HEK293 (cell line): ENCODE measurements around the gene PDE9A.

Experiments used
- ATF2 ChIP-seq: fragments of 450-650 bp; formaldehyde crosslinking; IDR thresholded peaks from 2 replicates; pipeline ENCODE4 v1.5.1; 2016; ENCODE audit warnings: missing biosample characterization, missing genetic modification characterization, low read depth
- BCL11A ChIP-seq: fragments of 450-650 bp; formaldehyde crosslinking; IDR thresholded peaks from 2 replicates; pipeline ENCODE4 v1.5.1; 2016; ENCODE audit warnings: low read depth, missing biosample characterization, missing genetic modification characterization
- BCL6B ChIP-seq: fragments of 450-650 bp; formaldehyde crosslinking; IDR thresholded peaks from 2 replicates; pipeline ENCODE4 v1.5.1; 2017; ENCODE audit warnings: missing biosample characterization, missing genetic modification characterization
- EGR2 ChIP-seq: fragments of 450-650 bp; formaldehyde crosslinking; IDR thresholded peaks from 2 replicates; pipeline ENCODE4 v1.5.1; 2016; ENCODE audit warnings: low read depth, missing biosample characterization, missing genetic modification characterization
- GLI2 ChIP-seq: fragments of 450-650 bp; formaldehyde crosslinking; IDR thresholded peaks from 2 replicates; pipeline ENCODE4; 2017; ENCODE audit warnings: missing biosample characterization, missing genetic modification characterization, low read depth, borderline replicate concordance
- HOXA7 ChIP-seq: sonication (generic); formaldehyde crosslinking; IDR thresholded peaks from 2 replicates; pipeline ENCODE4 v1.8.1; 2022; ENCODE audit warnings: missing genetic modification reagents, borderline replicate concordance
- HOXC10 ChIP-seq: sonication (generic); formaldehyde crosslinking; IDR thresholded peaks from 2 replicates; pipeline ENCODE4 v1.8.1; 2023; ENCODE audit warnings: mild to moderate bottlenecking, missing genetic modification reagents
- PRDM1 ChIP-seq: fragments of 450-650 bp; formaldehyde crosslinking; IDR thresholded peaks from 2 replicates; pipeline ENCODE4; 2016; ENCODE audit warnings: missing biosample characterization, missing genetic modification characterization
- PRDM4 ChIP-seq: fragments of 450-650 bp; formaldehyde crosslinking; IDR thresholded peaks from 2 replicates; pipeline ENCODE4 v1.5.1; 2017; ENCODE audit warnings: missing biosample characterization, missing genetic modification characterization
- REPIN1 ChIP-seq: fragments of 450-650 bp; formaldehyde crosslinking; IDR thresholded peaks from 2 replicates; pipeline ENCODE4 v1.5.1; 2017; ENCODE audit warnings: missing biosample characterization, missing genetic modification characterization, low read depth
- SALL2 ChIP-seq: fragments of 450-650 bp; formaldehyde crosslinking; IDR thresholded peaks from 2 replicates; pipeline ENCODE4 v1.5.0; 2017; ENCODE audit warnings: missing biosample characterization, mild to moderate bottlenecking, missing genetic modification characterization, borderline replicate concordance
- SCRT2 ChIP-seq: fragments of 450-650 bp; formaldehyde crosslinking; IDR thresholded peaks from 2 replicates; pipeline ENCODE4 v1.5.1; 2016; ENCODE audit warnings: missing biosample characterization, missing genetic modification characterization
- ZNF114 ChIP-seq: fragments of 450-650 bp; formaldehyde crosslinking; IDR thresholded peaks from 2 replicates; pipeline ENCODE4 v1.5.0; 2017; ENCODE audit warnings: missing biosample characterization, missing genetic modification characterization
- ZNF121 ChIP-seq: fragments of 450-650 bp; formaldehyde crosslinking; IDR thresholded peaks from 2 replicates; pipeline ENCODE4 v1.5.1; 2016; ENCODE audit warnings: missing biosample characterization, missing genetic modification characterization
- ZNF157 ChIP-seq: fragments of 450-650 bp; formaldehyde crosslinking; IDR thresholded peaks from 2 replicates; pipeline ENCODE4 v1.5.1; 2016; ENCODE audit warnings: missing biosample characterization, missing genetic modification characterization
- ZNF169 ChIP-seq: fragments of 450-650 bp; formaldehyde crosslinking; IDR thresholded peaks from 2 replicates; pipeline ENCODE4 v1.5.1; 2016; ENCODE audit warnings: missing biosample characterization, missing genetic modification characterization
- ZNF211 ChIP-seq: fragments of 450-650 bp; formaldehyde crosslinking; IDR thresholded peaks from 2 replicates; pipeline ENCODE4 v1.5.1; 2016; ENCODE audit warnings: low read depth, missing biosample characterization, missing genetic modification characterization
- ZNF266 ChIP-seq: fragments of 450-650 bp; formaldehyde crosslinking; IDR thresholded peaks from 2 replicates; pipeline ENCODE4 v1.5.1; 2016; ENCODE audit warnings: missing biosample characterization, missing genetic modification characterization, low read depth
- ZNF302 ChIP-seq: fragments of 450-650 bp; formaldehyde crosslinking; IDR thresholded peaks from 2 replicates; pipeline ENCODE4 v1.5.1; 2016; ENCODE audit warnings: missing biosample characterization, missing genetic modification characterization, low read depth
- ZNF311 ChIP-seq: fragments of 450-650 bp; formaldehyde crosslinking; IDR thresholded peaks from 2 replicates; pipeline ENCODE4 v1.5.1; 2017; ENCODE audit warnings: missing biosample characterization, missing genetic modification characterization, borderline replicate concordance
- ZNF324 ChIP-seq: fragments of 450-650 bp; formaldehyde crosslinking; IDR thresholded peaks from 2 replicates; pipeline ENCODE4 v1.5.1; 2016; ENCODE audit warnings: missing biosample characterization, missing genetic modification characterization
- ZNF391 ChIP-seq: fragments of 450-650 bp; formaldehyde crosslinking; IDR thresholded peaks from 2 replicates; pipeline ENCODE4 v1.5.1; 2016; ENCODE audit warnings: low read depth, missing biosample characterization, missing genetic modification characterization, borderline replicate concordance
- ZNF398 ChIP-seq: fragments of 450-650 bp; formaldehyde crosslinking; IDR thresholded peaks from 2 replicates; pipeline ENCODE4 v1.5.1; 2017; ENCODE audit warnings: missing biosample characterization, missing genetic modification characterization
- ZNF510 ChIP-seq: fragments of 450-650 bp; formaldehyde crosslinking; IDR thresholded peaks from 2 replicates; pipeline ENCODE4 v1.5.1; 2018; ENCODE audit warnings: mild to moderate bottlenecking, missing genetic modification characterization, missing biosample characterization; ENCODE audit not compliant: insufficient replicate concordance
- ZNF514 ChIP-seq: fragments of 450-650 bp; formaldehyde crosslinking; IDR thresholded peaks from 2 replicates; pipeline ENCODE4 v1.5.1; 2016; ENCODE audit warnings: missing biosample characterization, missing genetic modification characterization
- ZNF530 ChIP-seq: fragments of 450-650 bp; formaldehyde crosslinking; IDR thresholded peaks from 2 replicates; pipeline ENCODE4 v1.5.1; 2016; ENCODE audit warnings: low read depth, missing biosample characterization, missing genetic modification characterization
- ZNF544 ChIP-seq: fragments of 450-650 bp; formaldehyde crosslinking; IDR thresholded peaks from 2 replicates; pipeline ENCODE4 v1.5.0; 2017; ENCODE audit warnings: missing biosample characterization, missing genetic modification characterization
- ZNF596 ChIP-seq: fragments of 450-650 bp; IDR thresholded peaks from 2 replicates; pipeline ENCODE4 v1.5.0; 2018; ENCODE audit warnings: missing biosample characterization, mild to moderate bottlenecking, missing genetic modification characterization, moderate library complexity
- ZNF600 ChIP-seq: fragments of 450-650 bp; formaldehyde crosslinking; IDR thresholded peaks from 2 replicates; pipeline ENCODE4 v1.5.1; 2016; ENCODE audit warnings: missing biosample characterization, missing genetic modification characterization
- ZNF670 ChIP-seq: fragments of 450-650 bp; formaldehyde crosslinking; IDR thresholded peaks from 2 replicates; pipeline ENCODE4 v1.5.1; 2016; ENCODE audit warnings: missing biosample characterization, missing genetic modification characterization, low read depth
- ZNF677 ChIP-seq: fragments of 450-650 bp; IDR thresholded peaks from 2 replicates; pipeline ENCODE4 v1.5.0; 2018; ENCODE audit warnings: missing biosample characterization, mild to moderate bottlenecking, missing genetic modification characterization, moderate library complexity
- ZNF704 ChIP-seq: fragments of 450-650 bp; formaldehyde crosslinking; IDR thresholded peaks from 2 replicates; pipeline ENCODE4 v1.5.1; 2016; ENCODE audit warnings: missing biosample characterization, missing genetic modification characterization
- ZSCAN30 ChIP-seq: fragments of 450-650 bp; IDR thresholded peaks from 2 replicates; pipeline ENCODE4 v1.5.1; 2018; ENCODE audit warnings: missing biosample characterization, mild to moderate bottlenecking, missing genetic modification characterization, moderate library complexity

Gene PDE9A

GRCh38 chr21:42654179-42654912, 925 bp downstream of the PDE9A start (continued):
- peak; percentile 60; the same call in 1 of the 2 replicates for TF ChIP-seq ZNF398
- TF ChIP-seq ZNF510 = no peak
- TF ChIP-seq ZNF670 (tag by site-specific recombination) = no peak
- no peak for TF ChIP-seq ZNF514 (tag by site-specific recombination)
- no peak for TF ChIP-seq ATF2
- no peak for TF ChIP-seq ZSCAN30 (tag by site-specific recombination)
- TF ChIP-seq PRDM4 (tag by site-specific recombination) = peak; percentile 78
- no peak for TF ChIP-seq ZNF596 (tag by site-specific recombination)
- no peak for TF ChIP-seq ZNF302 (tag by site-specific recombination)
- no peak for TF ChIP-seq SCRT2 (tag by site-specific recombination)
- TF ChIP-seq ZNF600 = no peak
- TF ChIP-seq ZNF266 (tag by site-specific recombination) = no peak
- no peak for TF ChIP-seq GLI2
- no peak; the same call in none of the 2 replicates for TF ChIP-seq EGR2 (tag by site-specific recombination)
- TF ChIP-seq ZNF544 (tag by site-specific recombination) = no peak
- no peak for TF ChIP-seq SALL2
- no peak for TF ChIP-seq HOXA7 (CRISPR knock-in tag)
- no peak for TF ChIP-seq ZNF114 (tag by site-specific recombination)
- no peak for TF ChIP-seq BCL6B (tag by site-specific recombination)
- no peak for TF ChIP-seq REPIN1
- no peak for TF ChIP-seq ZNF530 (tag by site-specific recombination)
- TF ChIP-seq ZNF169 = no peak
- no peak for TF ChIP-seq ZNF677 (tag by site-specific recombination)
- TF ChIP-seq ZNF121 (tag by site-specific recombination) = no peak
- TF ChIP-seq ZNF211 (tag by site-specific recombination) = no peak
- TF ChIP-seq HOXC10 = no peak
- TF ChIP-seq ZNF311 (tag by site-specific recombination) = no peak
- TF ChIP-seq BCL11A = no peak; the same call in 1 of the 2 replicates
- no peak for TF ChIP-seq ZNF324
- TF ChIP-seq ZNF157 (tag by site-specific recombination) = no peak
- no peak for TF ChIP-seq ZNF391 (tag by site-specific recombination)
- TF ChIP-seq ZNF704 (tag by site-specific recombination) = no peak
- TF ChIP-seq PRDM1 (tag by site-specific recombination) = no peak
